HG02852 (cell line): ENCODE data around the gene STOM.

ENCODE experiments used
- ATAC-seq: cut with Tn5 transposase; IDR thresholded peaks from one replicate; pipeline ENCODE4 v1.9.1; 2021; ENCODE audit warnings: mild to moderate bottlenecking, moderate library complexity; ENCODE audit not compliant: unreplicated experiment

STOM gene

GRCh38 chr9:121323449-121324151 is 46.5 kb downstream of the STOM start:
- no peak for ATAC-seq

GRCh38 chr9:121322737-121323448 is 47.2 kb downstream of the STOM start:
- ATAC-seq: no peak

GRCh38 chr9:121322037-121322736 is 47.9 kb downstream of the STOM start:
- ATAC-seq: no peak

- ATAC-seq: no peak
These were observed 49.0 kb downstream of the STOM start for GRCh38 chr9:121321016-121321503.

GRCh38 chr9:121319383-121319780 is 50.7 kb downstream of the STOM start:
- ATAC-seq: no peak

GRCh38 chr9:121318631-121319382 is 51.2 kb downstream of the STOM start:
- no peak for ATAC-seq

GRCh38 chr9:121317737-121318630 is 52.1 kb downstream of the STOM start:
- ATAC-seq: no peak

- ATAC-seq: no peak
These were observed 53.1 kb downstream of the STOM start for GRCh38 chr9:121316852-121317373.

GRCh38 chr9:121316378-121316777 is 53.7 kb downstream of the STOM start:
- ATAC-seq: no peak

- no peak for ATAC-seq
These were observed 56.4 kb downstream of the STOM start for GRCh38 chr9:121313458-121314152.

GRCh38 chr9:121312169-121312568 is 57.9 kb downstream of the STOM start:
- no peak for ATAC-seq

- no peak for ATAC-seq
These were observed 59.5 kb downstream of the STOM start for GRCh38 chr9:121310571-121310970.

GRCh38 chr9:121309833-121310425 is 60.1 kb downstream of the STOM start:
- no peak for ATAC-seq

- no peak for ATAC-seq
These were observed 60.9 kb downstream of the STOM start for GRCh38 chr9:121309171-121309570.

GRCh38 chr9:121308765-121309164 is 61.3 kb downstream of the STOM start:
- ATAC-seq: no peak

GRCh38 chr9:121307976-121308375 is 62.1 kb downstream of the STOM start:
- ATAC-seq: no peak

- ATAC-seq: no peak
These were observed 64.6 kb downstream of the STOM start for GRCh38 chr9:121305269-121305994.

GRCh38 chr9:121304707-121305106 is 65.3 kb downstream of the STOM start:
- ATAC-seq: no peak
